GM23338 (cell line): ENCODE measurements around the gene TMEM163. TPM values are rescaled to one million over a fixed set of nuclear protein-coding genes. Genes with fewer than 3 reads are reported as not detected.

Experiments used
- ATAC-seq: fragments of 200-7000 bp; cut with Tn5 transposase; 3 replicates; pipeline ENCODE4 v1.9.1; 2020
- DNase-seq: peaks from one replicate; pipeline ENCODE4 v3.0.0-alpha.2; 2015; ENCODE audit warnings: low spot score
- H2AFZ ChIP-seq: fragments of 200-600 bp; sonication (generic); 2 replicates; pipeline ENCODE4 v1.8.0; 2016; ENCODE audit warnings: antibody characterized with exemption, mild to moderate bottlenecking, moderate library complexity
- H3F3A ChIP-seq: fragments of 200-600 bp; sonication (generic); replicated peaks from 2 replicates; pipeline ENCODE4 v1.8.0; 2017; ENCODE audit warnings: antibody characterized with exemption, mixed run types, low read depth
- H3K27ac ChIP-seq: fragments of 200-600 bp; sonication (generic); 2 replicates; pipeline ENCODE4 v1.6.1; 2016; ENCODE audit warnings: low read depth
- H3K27me3 ChIP-seq: fragments of 200-600 bp; sonication (generic); 2 replicates; pipeline ENCODE4 v1.8.0; 2016; ENCODE audit warnings: mild to moderate bottlenecking, mixed run types, moderate library complexity; ENCODE audit not compliant: insufficient read depth
- H3K36me3 ChIP-seq: fragments of 200-600 bp; sonication (generic); 2 replicates; pipeline ENCODE4 v1.8.0; 2016; ENCODE audit warnings: mild to moderate bottlenecking; ENCODE audit not compliant: insufficient read depth
- H3K4me1 ChIP-seq: fragments of 200-600 bp; sonication (generic); 2 replicates; pipeline ENCODE4 v1.8.0; 2016; ENCODE audit warnings: mild to moderate bottlenecking, moderate library complexity; ENCODE audit not compliant: insufficient read depth
- H3K4me2 ChIP-seq: fragments of 200-600 bp; sonication (generic); 2 replicates; pipeline ENCODE4 v1.7.1; 2017; ENCODE audit warnings: mixed run types
- H3K4me3 ChIP-seq: fragments of 200-600 bp; sonication (generic); 2 replicates; pipeline ENCODE4 v1.6.1; 2016; ENCODE audit warnings: mixed run types
- H3K79me2 ChIP-seq: fragments of 200-600 bp; sonication (generic); replicated peaks from 2 replicates; pipeline ENCODE4 v1.8.0; 2017; ENCODE audit warnings: mild to moderate bottlenecking; ENCODE audit not compliant: insufficient read depth
- H3K9me2 ChIP-seq: fragments of 200-600 bp; sonication (generic); 2 replicates; pipeline ENCODE4 v1.8.0; 2017; ENCODE audit not compliant: insufficient read depth
- H4K20me1 ChIP-seq: fragments of 200-600 bp; sonication (generic); replicated peaks from 2 replicates; pipeline ENCODE4 v1.8.0; 2017; ENCODE audit warnings: mild to moderate bottlenecking; ENCODE audit not compliant: insufficient read depth
- H3K27ac Mint-ChIP-seq: 2 replicates; pipeline ENCODE4 v1.8.0; 2020; ENCODE audit warnings: inconsistent platforms, mild to moderate bottlenecking, moderate library complexity, mixed read lengths
- H3K27me3 Mint-ChIP-seq: 3 replicates; pipeline ENCODE4 v1.8.0; 2022; ENCODE audit warnings: low read depth, mild to moderate bottlenecking, moderate library complexity, mixed read lengths, inconsistent platforms; ENCODE audit not compliant: insufficient read depth, poor library complexity
- H3K36me3 Mint-ChIP-seq: 3 replicates; pipeline ENCODE4 v1.8.0; 2021; ENCODE audit warnings: low read depth, mild to moderate bottlenecking, inconsistent platforms, moderate library complexity, mixed read lengths
- H3K4me1 Mint-ChIP-seq: 3 replicates; pipeline ENCODE4 v1.8.0; 2020; ENCODE audit warnings: mild to moderate bottlenecking, inconsistent platforms, mixed read lengths
- H3K4me3 Mint-ChIP-seq: 3 replicates; pipeline ENCODE4 v1.8.0; 2021; ENCODE audit warnings: moderate library complexity, mild to moderate bottlenecking, inconsistent platforms, mixed read lengths
- H3K9me3 Mint-ChIP-seq: 3 replicates; pipeline ENCODE4 v1.8.0; 2020; ENCODE audit warnings: moderate library complexity, mild to moderate bottlenecking, inconsistent platforms, mixed read lengths
- CREB1 ChIP-seq: fragments of 250-450 bp; sonication (Bioruptor Pico); IDR thresholded peaks from 2 replicates; pipeline ENCODE4 v1.5.0; 2020; ENCODE audit warnings: low read depth, mild to moderate bottlenecking, moderate library complexity
- CTCF ChIP-seq, 2 experiments: fragments of 200-600 bp in 1 of 2; sonication (generic) in 1 of 2; conservative IDR thresholded peaks; 2 replicates each; pipeline versions ENCODE4 v1.5.1 to v1.6.1; 2016 to 2017; ENCODE audit warnings: antibody characterized with exemption in 2 of 2, low read depth in 2 of 2, mild to moderate bottlenecking in 2 of 2, moderate library complexity in 1 of 2
- ETS1 ChIP-seq: IDR thresholded peaks from 2 replicates; pipeline ENCODE4 v1.6.1; 2016; ENCODE audit warnings: antibody characterized with exemption
- EZH2 ChIP-seq: fragments of 200-600 bp; sonication (generic); IDR thresholded peaks from one replicate; pipeline ENCODE4 v1.8.0; 2017; ENCODE audit warnings: antibody characterized with exemption, mild to moderate bottlenecking, low read depth; ENCODE audit not compliant: unreplicated experiment
- EZH2phosphoT487 ChIP-seq: fragments of 200-600 bp; sonication (generic); IDR thresholded peaks from one replicate; pipeline ENCODE4 v1.8.1; 2018; ENCODE audit warnings: antibody characterized with exemption; ENCODE audit not compliant: unreplicated experiment
- JUNB ChIP-seq: IDR thresholded peaks from one replicate; pipeline ENCODE4 v1.6.1; 2016; ENCODE audit warnings: antibody characterized with exemption; ENCODE audit not compliant: unreplicated experiment
- NANOG ChIP-seq: IDR thresholded peaks from 2 replicates; pipeline ENCODE4 v1.6.1; 2016; ENCODE audit warnings: antibody characterized with exemption, borderline replicate concordance
- POLR2AphosphoS5 ChIP-seq: IDR thresholded peaks from 2 replicates; pipeline ENCODE4 v1.6.1; 2016; ENCODE audit warnings: antibody characterized with exemption, low read depth
- REST ChIP-seq: IDR thresholded peaks from one replicate; pipeline ENCODE4 v1.6.1; 2018; ENCODE audit warnings: antibody characterized with exemption; ENCODE audit not compliant: unreplicated experiment
- STAT1 ChIP-seq: IDR thresholded peaks from one replicate; pipeline ENCODE4 v1.6.1; 2016; ENCODE audit warnings: antibody characterized with exemption; ENCODE audit not compliant: unreplicated experiment
- ZNF114 ChIP-seq: fragments of 250-450 bp; sonication (Bioruptor Pico); IDR thresholded peaks from 2 replicates; pipeline ENCODE4 v1.5.0; 2020; ENCODE audit warnings: mild to moderate bottlenecking, moderate library complexity
- ZNF331 ChIP-seq: fragments of 250-450 bp; sonication (Bioruptor Pico); IDR thresholded peaks from 2 replicates; pipeline ENCODE4 v1.5.0; 2020; ENCODE audit warnings: low read depth, mild to moderate bottlenecking, moderate library complexity
- ZNF462 ChIP-seq: fragments of 250-450 bp; sonication (Bioruptor Pico); IDR thresholded peaks from 2 replicates; pipeline ENCODE4 v1.5.0; 2020; ENCODE audit warnings: mild to moderate bottlenecking, moderate library complexity
- polyA plus RNA-seq: library from polyadenylated mRNA; unstranded; fragments of >200 nt; fragmentation: Nextera tagmentation; extraction: Ambion mirVana; gene quantifications from 2 replicates; pipeline ENCODE4 v1.2.1, GENCODE V29; 2016
- total RNA-seq: library from RNA; depleted of rRNA; stranded (reverse); fragments of >200 nt; shearing (Covaris generic); gene quantifications from 2 replicates; pipeline ENCODE4 v1.2.3, GENCODE V29; 2014

TMEM163 gene
- total and polyA plus RNA-seq, 2 experiments from 2014 or later, result 1.1 to 1.8 TPM

GRCh38 chr2:134676960-134677359 is 41.8 kb downstream of the TMEM163 start:
- peaks cover 12% of the 10 kb centered on the region; the same call in 1 of the 2 replicates for H3K4me1 ChIP-seq
- H3K4me2 ChIP-seq, result no peak overlapping the region
- H3K36me3 Mint-ChIP-seq, result no peaks in the 10 kb centered on the region
- no peaks in the 10 kb centered on the region for H3K27me3 ChIP-seq
- H2AFZ ChIP-seq, result no peak overlapping the region
- H4K20me1 ChIP-seq, result no peaks in the 10 kb centered on the region
- H3K4me1 Mint-ChIP-seq, result peaks cover 23% of the 10 kb centered on the region
- ATAC-seq (no peak), DNase-seq (no peak)
- H3K27ac ChIP-seq, result no peak overlapping the region
- H3F3A ChIP-seq, result no peaks in the 10 kb centered on the region
- H3K27me3 Mint-ChIP-seq, result no peaks in the 10 kb centered on the region
- H3K9me3 Mint-ChIP-seq, result no peaks in the 10 kb centered on the region
- no peak overlapping the region for H3K4me3 Mint-ChIP-seq
- TF ChIP-seq CREB1 (CRISPR knock-in tag) (no peak), NANOG (no peak), ZNF331 (CRISPR knock-in tag) (no peak), POLR2AphosphoS5 (no peak), CTCF (conservative IDR thresholded peaks at IDR 0.05; ENCODE audit: low read depth in 2 of 2) (no peak), ETS1 (no peak), EZH2 (no peak), REST (no peak), ZNF462 (no peak), EZH2phosphoT487 (no peak), STAT1 (no peak), ZNF114 (CRISPR knock-in tag) (no peak), JUNB (no peak)
- H3K9me2 ChIP-seq, result no peaks in the 10 kb centered on the region
- no peaks in the 10 kb centered on the region for H3K36me3 ChIP-seq
- no peaks in the 10 kb centered on the region for H3K79me2 ChIP-seq
- no peak overlapping the region for H3K27ac Mint-ChIP-seq
- H3K4me3 ChIP-seq, result no peak overlapping the region
